Right lobe of liver (tissue), 4 donors: ENCODE measurements around the gene PPIAL4G.
"Not testable (repeated sequence)": the region's sequence is repeated elsewhere in the genome, so short reads cannot be mapped to it uniquely, and the experiment has no call there.

Source experiments
- POLR2A ChIP-seq: fragments of 450-650 bp; IDR thresholded peaks from one replicate; pipeline ENCODE4 v1.6.1; 2017; ENCODE audit warnings: antibody characterized with exemption, mild to moderate bottlenecking
- TF ChIP-seq, protein P1 (sequence below), 4 donors: fragments of 200-600 bp in 3 of 4; fragments of 450-650 bp in 1 of 4; IDR thresholded peaks; one replicate each; pipeline versions ENCODE4 v1.5.1 to v1.8.0; 2016 to 2022; ENCODE audit warnings: antibody characterized with exemption in 4 of 4, mild to moderate bottlenecking in 2 of 4
- donor health status: DM: no; HTN: no; CAD: no.
- donor health status: DM: no; HTN: no; CAD: no.
- donor health status: DM: no; HTN: yes; CAD: no.

DNA sequence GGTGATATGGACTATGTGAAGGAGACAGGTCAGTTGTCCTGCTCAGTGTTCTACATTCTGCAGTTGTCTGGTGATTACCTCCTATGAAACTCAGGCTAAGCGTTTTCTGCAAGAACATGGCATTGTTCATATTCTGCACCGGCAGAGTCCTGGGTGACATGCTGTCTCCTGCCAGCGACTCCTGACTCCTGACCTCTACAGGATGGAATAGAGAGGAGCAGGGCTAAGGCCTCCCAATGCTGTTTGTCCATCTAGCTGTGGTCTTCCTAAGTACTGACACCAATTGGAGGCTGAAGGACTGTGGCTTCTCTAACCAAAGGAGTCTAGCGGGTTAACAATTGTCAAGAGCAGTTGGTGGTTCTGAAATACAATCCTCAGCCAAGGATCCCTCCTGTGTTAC lies 49.1 kb upstream of the PPIAL4G start:
- TF ChIP-seq, protein P1, sequence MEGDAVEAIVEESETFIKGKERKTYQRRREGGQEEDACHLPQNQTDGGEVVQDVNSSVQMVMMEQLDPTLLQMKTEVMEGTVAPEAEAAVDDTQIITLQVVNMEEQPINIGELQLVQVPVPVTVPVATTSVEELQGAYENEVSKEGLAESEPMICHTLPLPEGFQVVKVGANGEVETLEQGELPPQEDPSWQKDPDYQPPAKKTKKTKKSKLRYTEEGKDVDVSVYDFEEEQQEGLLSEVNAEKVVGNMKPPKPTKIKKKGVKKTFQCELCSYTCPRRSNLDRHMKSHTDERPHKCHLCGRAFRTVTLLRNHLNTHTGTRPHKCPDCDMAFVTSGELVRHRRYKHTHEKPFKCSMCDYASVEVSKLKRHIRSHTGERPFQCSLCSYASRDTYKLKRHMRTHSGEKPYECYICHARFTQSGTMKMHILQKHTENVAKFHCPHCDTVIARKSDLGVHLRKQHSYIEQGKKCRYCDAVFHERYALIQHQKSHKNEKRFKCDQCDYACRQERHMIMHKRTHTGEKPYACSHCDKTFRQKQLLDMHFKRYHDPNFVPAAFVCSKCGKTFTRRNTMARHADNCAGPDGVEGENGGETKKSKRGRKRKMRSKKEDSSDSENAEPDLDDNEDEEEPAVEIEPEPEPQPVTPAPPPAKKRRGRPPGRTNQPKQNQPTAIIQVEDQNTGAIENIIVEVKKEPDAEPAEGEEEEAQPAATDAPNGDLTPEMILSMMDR (IDR thresholded peaks at IDR 0.05), result not testable (repeated sequence)
- not testable (repeated sequence) for TF ChIP-seq POLR2A
